Liver (tissue), 9 donors: ENCODE measurements around the gene CADM2. TPM values are rescaled to one million over a fixed set of nuclear protein-coding genes. Genes with fewer than 3 reads are reported as not detected.

Experiments
- DNase-seq: peaks from one replicate; pipeline ENCODE4 v3.0.0-alpha.2; 2017; ENCODE audit warnings: low spot score
- H3K27ac ChIP-seq, 2 donors: one replicate each; pipeline ENCODE4 v1.7.0; 2013; ENCODE audit warnings: inconsistent platforms in 2 of 2, low read length in 2 of 2, control low read depth in 1 of 2, low read depth in 1 of 2, mild to moderate bottlenecking in 1 of 2
- H3K27me3 ChIP-seq, 4 donors: one replicate each; pipeline versions ENCODE4 v1.6.1 to v1.7.0; 2013; ENCODE audit warnings: low read length in 3 of 4, inconsistent platforms in 1 of 4, mild to moderate bottlenecking in 1 of 4, moderate library complexity in 1 of 4; ENCODE audit not compliant: control insufficient read depth in 4 of 4, insufficient read depth in 4 of 4
- H3K36me3 ChIP-seq, 4 donors: one replicate each; pipeline versions ENCODE4 v1.6.1 to v1.7.0; 2013; ENCODE audit warnings: low read length in 3 of 4, mild to moderate bottlenecking in 3 of 4, low read depth in 1 of 4, moderate library complexity in 1 of 4; ENCODE audit not compliant: control insufficient read depth in 4 of 4, insufficient read depth in 3 of 4
- H3K4me1 ChIP-seq, 4 donors: one replicate each; pipeline versions ENCODE4 v1.6.1 to v1.7.0; 2013; ENCODE audit warnings: low read length in 3 of 4, mild to moderate bottlenecking in 3 of 4, moderate library complexity in 1 of 4; ENCODE audit not compliant: control insufficient read depth in 4 of 4, insufficient read depth in 4 of 4
- H3K4me3 ChIP-seq, 3 donors: one replicate each; pipeline versions ENCODE4 v1.6.1 to v1.7.0; 2013; ENCODE audit warnings: low read length in 3 of 3, control low read depth in 1 of 3, low read depth in 1 of 3, mild to moderate bottlenecking in 1 of 3
- H3K9ac ChIP-seq, 2 donors: one replicate each; pipeline ENCODE4 v1.7.0; 2013; ENCODE audit warnings: low read length in 2 of 2, mild to moderate bottlenecking in 2 of 2, moderate library complexity in 2 of 2, control low read depth in 1 of 2, low read depth in 1 of 2
- H3K9me3 ChIP-seq, 4 donors: one replicate each; pipeline versions ENCODE4 v1.6.1 to v1.7.0; 2013; ENCODE audit warnings: low read length in 3 of 4; ENCODE audit not compliant: control insufficient read depth in 4 of 4
- ATF3 ChIP-seq: IDR thresholded peaks from 2 replicates; pipeline ENCODE4 v1.6.1; 2016; ENCODE audit warnings: antibody characterized with exemption
- CTCF ChIP-seq: fragments of 150-350 bp; IDR thresholded peaks from 2 replicates; pipeline ENCODE4 v1.5.1; 2017; ENCODE audit warnings: improper control_type of control experiment, low read depth, low read length; ENCODE audit not compliant: missing input control
- EGR1 ChIP-seq, 2 donors: IDR thresholded peaks; 2 replicates each; pipeline ENCODE4 v1.6.1; 2016 to 2018; ENCODE audit warnings: antibody characterized with exemption in 2 of 2, low read depth in 2 of 2
- FOXA1 ChIP-seq: IDR thresholded peaks from 2 replicates; pipeline ENCODE4 v1.6.1; 2016; ENCODE audit warnings: antibody characterized with exemption
- FOXA2 ChIP-seq: IDR thresholded peaks from 2 replicates; pipeline ENCODE4 v1.6.1; 2016; ENCODE audit warnings: antibody characterized with exemption
- GABPA ChIP-seq, 2 donors: IDR thresholded peaks in 1 of 2; conservative IDR thresholded peaks in 1 of 2; 2 replicates each; pipeline ENCODE4 v1.6.1; 2016; ENCODE audit warnings: antibody characterized with exemption in 2 of 2, mild to moderate bottlenecking in 1 of 2, moderate library complexity in 1 of 2
- HNF4A ChIP-seq, 2 donors: conservative IDR thresholded peaks; 2 replicates each; pipeline ENCODE4 v1.6.1; 2016; ENCODE audit warnings: antibody characterized with exemption in 2 of 2, mild to moderate bottlenecking in 2 of 2
- HNF4G ChIP-seq: IDR thresholded peaks from 2 replicates; pipeline ENCODE4 v1.6.1; 2016; ENCODE audit warnings: antibody characterized with exemption
- JUND ChIP-seq, 2 donors: IDR thresholded peaks; 2 replicates each; pipeline ENCODE4 v1.6.1; 2016; ENCODE audit warnings: antibody characterized with exemption in 2 of 2
- MAX ChIP-seq: IDR thresholded peaks from 2 replicates; pipeline ENCODE4 v1.6.1; 2016; ENCODE audit warnings: antibody characterized with exemption
- NR2F2 ChIP-seq: IDR thresholded peaks from 2 replicates; pipeline ENCODE4 v1.6.1; 2016; ENCODE audit warnings: antibody characterized with exemption
- RAD21 ChIP-seq, 2 donors: IDR thresholded peaks; 2 replicates each; pipeline ENCODE4 v1.6.1; 2016; ENCODE audit warnings: antibody characterized with exemption in 2 of 2, mild to moderate bottlenecking in 2 of 2
- REST ChIP-seq: IDR thresholded peaks from 2 replicates; pipeline ENCODE4 v1.6.1; 2016; ENCODE audit warnings: antibody characterized with exemption, mild to moderate bottlenecking
- RXRA ChIP-seq, 2 donors: IDR thresholded peaks; 2 replicates each; pipeline ENCODE4 v1.6.1; 2017 to 2018; ENCODE audit warnings: antibody characterized with exemption in 2 of 2, mild to moderate bottlenecking in 1 of 2
- SP1 ChIP-seq: IDR thresholded peaks from 2 replicates; pipeline ENCODE4 v1.6.1; 2018; ENCODE audit warnings: antibody characterized with exemption, mild to moderate bottlenecking
- TAF1 ChIP-seq: conservative IDR thresholded peaks from 2 replicates; pipeline ENCODE4 v1.6.1; 2016; ENCODE audit warnings: antibody characterized with exemption, mild to moderate bottlenecking
- YY1 ChIP-seq: IDR thresholded peaks from 2 replicates; pipeline ENCODE4 v1.6.1; 2016; ENCODE audit warnings: antibody characterized with exemption, mild to moderate bottlenecking
- ZBTB33 ChIP-seq: IDR thresholded peaks from 2 replicates; pipeline ENCODE4 v1.6.1; 2016; ENCODE audit warnings: antibody characterized with exemption
- WGBS: extraction: QIAGEN DNeasy Blood & Tissue Kit; methylation state at CpG from one replicate; pipeline ENCODE4 v1.1.7; 2013; 5-methylcytosine and 5-hydroxymethylcytosine counted together
- polyA plus RNA-seq, 2 donors: library from polyadenylated mRNA; stranded (reverse) in 1 of 2; unstranded in 1 of 2; fragments of 200-250 nt in 1 of 2; fragments of >200 nt in 1 of 2; fragmentation: Nextera tagmentation in 1 of 2; extraction: Ambion mirVana in 1 of 2; gene quantifications; one replicate each; pipeline versions ENCODE4 v1.2.1 to v1.2.3, GENCODE V29; 2013 to 2015
- total RNA-seq, 2 donors: library from RNA; depleted of rRNA; stranded (reverse); fragments of >200 nt; gene quantifications; one replicate each; pipeline ENCODE4 v1.2.3, GENCODE V29; 2014
- donor health status: healthy.
- donor health status: healthy.
- donor health status: healthy.
- donor health status: healthy.
- donor health status: healthy.

Gene CADM2
- total and polyA plus RNA-seq, 4 donors = 0.35 to 0.92 (median 0.51) TPM

GRCh38 chr3:85780806-85781205, 822.0 kb downstream of the CADM2 start:
- Histone ChIP-seq H3K9me3 (no peaks in the 10 kb centered on the region), H3K9ac (no peak overlapping the region), H3K4me1 (no peaks in the 10 kb centered on the region), H3K4me3 (no peak overlapping the region), H3K36me3 (no peaks in the 10 kb centered on the region), H3K27ac (no peak overlapping the region), H3K27me3 (no peaks in the 10 kb centered on the region)
- no peak for DNase-seq
- TF ChIP-seq TAF1 (no peak), JUND (IDR thresholded peaks at IDR 0.05) (no peak), MAX (no peak), ATF3 (no peak)
- WGBS = 68% methylated on average over 4 of the region's 4 CpGs

GRCh38 chr3:85781806-85782205, 823.0 kb downstream of the CADM2 start:
- Histone ChIP-seq H3K27ac (no peak overlapping the region), H3K9me3 (no peaks in the 10 kb centered on the region), H3K4me3 (no peak overlapping the region), H3K27me3 (no peaks in the 10 kb centered on the region), H3K9ac (no peak overlapping the region), H3K4me1 (no peaks in the 10 kb centered on the region), H3K36me3 (no peaks in the 10 kb centered on the region)
- TF ChIP-seq GABPA (IDR thresholded peaks at IDR 0.05 in 1 of 2, conservative IDR thresholded peaks at IDR 0.05 in 1 of 2) (no peak), ZBTB33 (no peak), MAX (no peak), REST (no peak), JUND (IDR thresholded peaks at IDR 0.05) (no peak), FOXA2 (no peak), ATF3 (no peak), CTCF (no peak), EGR1 (IDR thresholded peaks at IDR 0.05; ENCODE audit: low read depth in 2 of 2) (no peak), YY1 (no peak), RXRA (IDR thresholded peaks at IDR 0.05) (no peak), HNF4G (no peak), FOXA1 (no peak), RAD21 (IDR thresholded peaks at IDR 0.05) (no peak), TAF1 (no peak), HNF4A (conservative IDR thresholded peaks at IDR 0.05) (no peak), SP1 (no peak), NR2F2 (no peak)
- WGBS = 6% methylated on average over 1 of the region's 1 CpG
- no peak for DNase-seq
